Panc1 (cell line): ENCODE measurements around the gene SARS1. TPM values are rescaled to one million over a fixed set of nuclear protein-coding genes. Genes with fewer than 3 reads are reported as not detected.
A peak's percentile ranks its signal among the peaks of the same experiment; 100 is the strongest.

ENCODE experiments used
- ATAC-seq: fragments of 200-7000 bp; cut with Tn5 transposase; 2 replicates; pipeline ENCODE4 v1.9.1; 2020; ENCODE audit warnings: mild to moderate bottlenecking, moderate library complexity
- BruUV-seq: library from RNA; stranded (reverse); fragments of 400-500 nt; replicated peaks from 2 replicates; lab custom pipeline; 2021; lab: Mats Ljungman, UMichigan
- CTCF ChIA-PET: fragments of 300-600 bp; sonication (Branson Sonifier 250); formaldehyde crosslinking; loops from one replicate; lab custom pipeline; 2022; ENCODE audit warnings: antibody characterized with exemption; lab: Charles Lee
- POLR2A ChIA-PET: fragments of 300-600 bp; sonication (Branson Sonifier 250); formaldehyde crosslinking; loops from one replicate; lab custom pipeline; 2022; ENCODE audit warnings: antibody characterized with exemption; lab: Charles Lee
- DNase-seq: peaks from one replicate; pipeline ENCODE4 v3.0.0-alpha.2; 2010; ENCODE audit warnings: low read depth, low spot score
- H3K27ac ChIP-seq: 2 replicates; pipeline ENCODE4 v1.5.1; 2011; ENCODE audit warnings: mild to moderate bottlenecking, low read length, inconsistent platforms
- H3K27me3 ChIP-seq: fragments of 200-500 bp; sonication (Bioruptor generic); 2 replicates; pipeline ENCODE4 v1.6.0; 2014; ENCODE audit warnings: low read length, inconsistent platforms; ENCODE audit not compliant: control insufficient read depth, insufficient read depth
- H3K36me3 ChIP-seq: fragments of 200-500 bp; sonication (Bioruptor generic); 2 replicates; pipeline ENCODE4 v1.5.1; 2014; ENCODE audit warnings: inconsistent platforms, mild to moderate bottlenecking, low read length, moderate library complexity; ENCODE audit not compliant: control insufficient read depth, insufficient read depth
- H3K4me1 ChIP-seq: 2 replicates; pipeline ENCODE4 v1.5.1; 2011; ENCODE audit warnings: inconsistent platforms, mild to moderate bottlenecking, low read length, moderate library complexity; ENCODE audit not compliant: control insufficient read depth, insufficient read depth
- H3K4me3 ChIP-seq, 2 experiments: 2 replicates each; pipeline ENCODE4 v1.5.1; 2011 to 2012; ENCODE audit warnings: low read depth in 2 of 2, low read length in 2 of 2, mild to moderate bottlenecking in 2 of 2, inconsistent platforms in 1 of 2, moderate library complexity in 1 of 2
- H3K9me3 ChIP-seq: fragments of 200-500 bp; sonication (Bioruptor generic); 2 replicates; pipeline ENCODE4 v1.5.1; 2014; ENCODE audit warnings: low read depth, mild to moderate bottlenecking, inconsistent platforms, low read length, moderate library complexity; ENCODE audit not compliant: control insufficient read depth, insufficient read depth
- CTCF ChIP-seq: fragments of 450-650 bp; IDR thresholded peaks from 2 replicates; pipeline ENCODE4 v1.5.1; 2017; ENCODE audit warnings: mild to moderate bottlenecking
- POLR2AphosphoS5 ChIP-seq: IDR thresholded peaks from 2 replicates; pipeline ENCODE4 v1.6.1; 2012; ENCODE audit warnings: mild to moderate bottlenecking, low read depth, low read length, moderate library complexity
- REST ChIP-seq, 2 experiments: IDR thresholded peaks; 2 replicates each; pipeline ENCODE4 v1.6.1; 2011 to 2012; ENCODE audit warnings: low read depth in 2 of 2, control low read depth in 1 of 2, low read length in 1 of 2, mild to moderate bottlenecking in 1 of 2, moderate library complexity in 1 of 2; ENCODE audit not compliant: insufficient read depth in 1 of 2
- TCF7L2 ChIP-seq: IDR thresholded peaks from 2 replicates; pipeline ENCODE4 v1.6.1; 2011; ENCODE audit warnings: mild to moderate bottlenecking, low read depth, low read length, inconsistent platforms
- in situ Hi-C: cut with HindIII; loops from 2 replicates; pipeline ENCODE4 v1.10.0; 2016; ENCODE audit warnings: low sequenced_read_pairs, low pct_unique_long_range_greater_than_20kb
- intact Hi-C: fragments of 100-400 bp; cut with micrococcal nuclease; formaldehyde crosslinking; loops from one replicate; pipeline ENCODE4 v1.10.0; 2022; ENCODE audit not compliant: unreplicated experiment
- total RNA-seq: library from RNA; stranded (reverse); gene quantifications from one replicate; pipeline ENCODE4 v1.2.1, GENCODE V29; 2021; ENCODE audit not compliant: unreplicated experiment

The SARS1 gene
- total RNA-seq, 1 experiment from 2014 or later = 115 TPM

GRCh38 chr1:109201123-109201703 is 12.5 kb upstream of the SARS1 start:
- no TSS peak for BruUV-seq
- H3K27ac ChIP-seq = no peak overlapping the region

GRCh38 chr1:109204484-109204883 is 9.2 kb upstream of the SARS1 start:
- no peaks in the 10 kb centered on the region for H3K27me3 ChIP-seq
- intact Hi-C loops = no loop called here
- H3K36me3 ChIP-seq = no peaks in the 10 kb centered on the region
- DNase-seq (no peak), ATAC-seq (no peak)
- H3K4me3 ChIP-seq = no peak overlapping the region
- no peak overlapping the region for H3K27ac ChIP-seq
- TF ChIP-seq REST (IDR thresholded peaks at IDR 0.05; ENCODE audit: insufficient read depth in 1 of 2, low read depth in 2 of 2, low read length in 1 of 2) (no peak), CTCF (no peak), POLR2AphosphoS5 (no peak)
- no peaks in the 10 kb centered on the region for H3K9me3 ChIP-seq
- CTCF ChIA-PET = no interaction called here
- in situ Hi-C loops = no loop called here
- POLR2A ChIA-PET = no interaction called here
- no TSS peak for BruUV-seq
- H3K4me1 ChIP-seq = no peaks in the 10 kb centered on the region

More at GRCh38 chr1:109201123-109201703, 12.5 kb upstream of the SARS1 start:
- ATAC-seq = no peak
- TF ChIP-seq REST (IDR thresholded peaks at IDR 0.05; ENCODE audit: insufficient read depth in 1 of 2, low read depth in 2 of 2, low read length in 1 of 2) (no peak), CTCF (peak; percentile 61), TCF7L2 (no peak)
- Histone ChIP-seq H3K36me3 (no peaks in the 10 kb centered on the region), H3K4me1 (no peaks in the 10 kb centered on the region; the same call in 1 of the 2 replicates), H3K27me3 (no peaks in the 10 kb centered on the region), H3K9me3 (no peaks in the 10 kb centered on the region), H3K4me3 (no peak overlapping the region)
- ChIA-PET CTCF (no interaction called here), POLR2A (no interaction called here)
- intact Hi-C loops = no loop called here
- in situ Hi-C loops = no loop called here
- DNase-seq = no peak
